Measurements from ENCODE around the gene BARX2. TPM values are rescaled to one million over a fixed set of nuclear protein-coding genes. Genes with fewer than 3 reads are reported as not detected.

Gene BARX2
- total RNA-seq, 1 experiment from 2014 or later: 13.4 TPM

- POLR2A ChIA-PET (ENCODE audit: unreplicated experiment): interaction anchor here (0.6 to 1.3 kb wide), 4 partner anchors 60 to 923 kb away, joined by 3 to 9 read pairs (median 7); partner anchors contain the start of gene BARX2
- H3K4me2 ChIP-seq: peak overlapping the region; percentile 14; the same call in 1 of the 2 replicates
- H3K27me3 ChIP-seq (ENCODE audit: insufficient read depth, low read depth): no peaks in the 10 kb centered on the region
- peaks cover 7% of the 10 kb centered on the region for H3K79me2 ChIP-seq (ENCODE audit: low read depth)
- TSS peak; percentile 22 for BruUV-seq (replicated peaks)
- no peak overlapping the region for H2AFZ ChIP-seq
- H3F3A ChIP-seq (ENCODE audit: insufficient read depth, low read depth): peaks cover 29% of the 10 kb centered on the region
- intact Hi-C loops (cut with micrococcal nuclease; ENCODE audit: unreplicated experiment): no loop called here
- no peak overlapping the region for H3K4me3 ChIP-seq
- CTCF ChIA-PET: interaction anchor here (0.5 to 1.3 kb wide), 2 partner anchors 38 to 60 kb away, joined by 3 to 11 read pairs; partner anchors contain the start of gene BARX2
- peak; percentile 48 to 65 for DNase-seq
- peaks cover 12% of the 10 kb centered on the region; the same call in 1 of the 2 replicates for H3K9me3 ChIP-seq (ENCODE audit: insufficient read depth, low read depth)
- TF ChIP-seq CTCF (conservative IDR thresholded peaks at IDR 0.05) (no peak), EZH2 (IDR thresholded peaks at IDR 0.05; ENCODE audit: low read depth) (no peak)
- H3K27ac ChIP-seq: peak overlapping the region; percentile 81
- H4K20me1 ChIP-seq (ENCODE audit: insufficient read depth): no peaks in the 10 kb centered on the region
- H3K9me2 ChIP-seq (ENCODE audit: insufficient read depth): no peaks in the 10 kb centered on the region
- H3K4me1 ChIP-seq (replicated peaks; ENCODE audit: insufficient read depth): peaks cover 41% of the 10 kb centered on the region
- 0 out of 2 replicates have a peak, but pooled peaks cover 6% of the 10 kb centered on the region for H3K36me3 ChIP-seq (ENCODE audit: low read depth)
These were observed 60.0 kb downstream of the BARX2 start for GRCh38 chr11:129435499-129436245.

DNA sequence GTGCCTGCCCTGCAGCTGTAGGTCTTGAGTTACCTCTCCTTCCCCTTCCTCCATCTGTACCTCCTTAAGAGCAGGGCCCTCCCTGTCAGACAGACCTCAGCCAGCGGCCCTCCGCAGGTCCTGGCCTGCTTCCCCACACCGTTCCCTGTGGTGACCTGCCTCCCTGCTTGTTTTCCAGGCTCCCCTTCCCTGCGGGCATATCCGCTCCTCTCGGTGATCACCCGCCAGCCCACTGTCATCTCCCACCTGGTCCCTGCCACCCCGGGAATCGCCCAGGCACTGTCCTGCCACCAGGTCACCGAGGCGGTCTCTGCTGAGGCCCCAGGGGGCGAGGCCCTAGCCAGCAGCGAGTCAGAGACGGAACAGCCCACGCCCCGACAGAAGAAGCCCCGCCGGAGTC, 60.9 kb downstream of the BARX2 start:
- no peak overlapping the region for H3K27ac ChIP-seq
- peaks cover 5% of the 10 kb centered on the region; the same call in 1 of the 2 replicates for H3K9me3 ChIP-seq (ENCODE audit: insufficient read depth, low read depth)
- H3K4me1 ChIP-seq (replicated peaks; ENCODE audit: insufficient read depth): peaks cover 46% of the 10 kb centered on the region
- no TSS peak for BruUV-seq (replicated peaks)
- H2AFZ ChIP-seq: no peak overlapping the region
- no peaks in the 10 kb centered on the region for H3K36me3 ChIP-seq (ENCODE audit: low read depth)
- H3K4me2 ChIP-seq: no peak overlapping the region
- DNase-seq: no peak
- H3F3A ChIP-seq (ENCODE audit: insufficient read depth, low read depth): peaks cover 30% of the 10 kb centered on the region
- H4K20me1 ChIP-seq (ENCODE audit: insufficient read depth): no peaks in the 10 kb centered on the region
- no peaks in the 10 kb centered on the region for H3K27me3 ChIP-seq (ENCODE audit: insufficient read depth, low read depth)
- TF ChIP-seq CTCF (conservative IDR thresholded peaks at IDR 0.05): no peak
- no peak for TF ChIP-seq EZH2 (IDR thresholded peaks at IDR 0.05; ENCODE audit: low read depth)
- H3K9me2 ChIP-seq (ENCODE audit: insufficient read depth): no peaks in the 10 kb centered on the region
- peaks cover 12% of the 10 kb centered on the region for H3K79me2 ChIP-seq (ENCODE audit: low read depth)
- no peak overlapping the region for H3K4me3 ChIP-seq
- POLR2A ChIA-PET (ENCODE audit: unreplicated experiment): no interaction called here
- CTCF ChIA-PET: no interaction called here
- intact Hi-C loops (cut with micrococcal nuclease; ENCODE audit: unreplicated experiment): no loop called here

- Histone ChIP-seq H3K4me3 (no peak overlapping the region), H3K27ac (peak overlapping the region; percentile 71)
These were observed 64.5 kb downstream of the BARX2 start for GRCh38 chr11:129440028-129440713.

More at GRCh38 chr11:129440028-129440713, 64.5 kb downstream of the BARX2 start:
- Histone ChIP-seq H3K36me3 (ENCODE audit: low read depth) (no peaks in the 10 kb centered on the region), H3F3A (ENCODE audit: insufficient read depth, low read depth) (peaks cover 21% of the 10 kb centered on the region), H3K79me2 (ENCODE audit: low read depth) (peaks cover 6% of the 10 kb centered on the region), H3K9me3 (ENCODE audit: insufficient read depth, low read depth) (no peaks in the 10 kb centered on the region), H3K9me2 (ENCODE audit: insufficient read depth) (no peaks in the 10 kb centered on the region), H4K20me1 (ENCODE audit: insufficient read depth) (no peaks in the 10 kb centered on the region), H3K4me1 (replicated peaks; ENCODE audit: insufficient read depth) (peaks cover 32% of the 10 kb centered on the region), H3K27me3 (ENCODE audit: insufficient read depth, low read depth) (no peaks in the 10 kb centered on the region), H3K4me2 (peak overlapping the region; percentile 49), H2AFZ (no peak overlapping the region; the same call in 1 of the 2 replicates)
- TF ChIP-seq CTCF (conservative IDR thresholded peaks at IDR 0.05) (no peak), EZH2 (IDR thresholded peaks at IDR 0.05; ENCODE audit: low read depth) (no peak)
- intact Hi-C loops (cut with micrococcal nuclease; ENCODE audit: unreplicated experiment): loop anchor here (1.0 to 2.0 kb wide), 4 partner anchors 63 to 299 kb away; no protein-coding TSS in a partner anchor
- no TSS peak for BruUV-seq (replicated peaks)
- DNase-seq: peak; percentile 75 to 99
- ChIA-PET CTCF (interaction anchor here (0.6 kb wide), 1 partner anchor 127 kb away, joined by 3 read pairs; no protein-coding TSS in a partner anchor), POLR2A (ENCODE audit: unreplicated experiment) (interaction anchor here (0.6 to 0.7 kb wide), 3 partner anchors 199 to 415 kb away, joined by 3 to 5 read pairs (median 3); no protein-coding TSS in a partner anchor)

All from PC-9 (cell line).